SU-DHL-6 (cell line): ENCODE measurements around the gene ESCO1.
"Not testable (repeated sequence)": the region's sequence is repeated elsewhere in the genome, so short reads cannot be mapped to it uniquely, and the experiment has no call there.

Source experiments
- H2AFZ ChIP-seq: fragments of 200-600 bp; sonication (generic); 2 replicates; pipeline ENCODE4 v1.6.1; 2014; ENCODE audit warnings: low read depth, mild to moderate bottlenecking, moderate library complexity, mixed read lengths, antibody characterized with exemption, low read length; ENCODE audit not compliant: severe bottlenecking
- H3F3A ChIP-seq: fragments of 200-600 bp; shearing (Covaris generic); 2 replicates; pipeline ENCODE4 v1.6.0; 2016; ENCODE audit warnings: antibody characterized with exemption, mild to moderate bottlenecking; ENCODE audit not compliant: insufficient read depth
- H3K27ac ChIP-seq: fragments of 200-600 bp; sonication (generic); 2 replicates; pipeline ENCODE4 v1.5.1; 2016; ENCODE audit warnings: low read depth, mild to moderate bottlenecking, low read length, moderate library complexity, mixed read lengths
- H3K27me3 ChIP-seq: fragments of 200-600 bp; sonication (generic), shearing (Covaris generic); 2 replicates; pipeline ENCODE4 v1.6.0; 2014; ENCODE audit warnings: mild to moderate bottlenecking, low read length
- H3K36me3 ChIP-seq: fragments of 200-600 bp; sonication (generic); 2 replicates; pipeline ENCODE4 v1.6.1; 2014; ENCODE audit warnings: mild to moderate bottlenecking, low read length, mixed read lengths
- H3K4me2 ChIP-seq: fragments of 300-600, 200-600 bp; shearing (Covaris generic), sonication (generic); 2 replicates; pipeline ENCODE4 v1.6.0; 2014; ENCODE audit warnings: low read length, low read depth, mild to moderate bottlenecking; ENCODE audit not compliant: poor library complexity, severe bottlenecking
- H3K4me3 ChIP-seq: fragments of 200-600 bp; sonication (generic); 2 replicates; pipeline ENCODE4 v1.5.1; 2014; ENCODE audit warnings: antibody characterized with exemption, low read length, mild to moderate bottlenecking, mixed read lengths; ENCODE audit not compliant: insufficient read depth, poor library complexity, severe bottlenecking
- H3K79me2 ChIP-seq: fragments of 200-600 bp; sonication (generic); 2 replicates; pipeline ENCODE4 v1.6.1; 2014; ENCODE audit warnings: mild to moderate bottlenecking, low read length, moderate library complexity; ENCODE audit not compliant: insufficient read depth
- H3K9ac ChIP-seq: fragments of 200-600 bp; sonication (generic); 2 replicates; pipeline ENCODE4 v1.7.0; 2014; ENCODE audit warnings: mild to moderate bottlenecking, low read length
- H3K9me2 ChIP-seq: fragments of 200-600 bp; sonication (generic); replicated peaks from 2 replicates; pipeline ENCODE4 v1.6.1; 2014; ENCODE audit warnings: low read length; ENCODE audit not compliant: insufficient read depth
- H3K9me3 ChIP-seq: fragments of 200-600 bp; sonication (generic); 2 replicates; pipeline ENCODE4 v1.6.1; 2014; ENCODE audit warnings: low read length, mixed read lengths; ENCODE audit not compliant: insufficient read depth
- H4K20me1 ChIP-seq: fragments of 200-600 bp; sonication (generic); 2 replicates; pipeline ENCODE4 v1.6.1; 2014; ENCODE audit warnings: low read depth, mild to moderate bottlenecking, antibody characterized with exemption, low read length, moderate library complexity, mixed read lengths
- EZH2phosphoT487 ChIP-seq: fragments of 200-600 bp; sonication (generic), shearing (Covaris generic); conservative IDR thresholded peaks from 2 replicates; pipeline ENCODE4 v1.6.1; 2018; ENCODE audit warnings: mild to moderate bottlenecking, antibody characterized with exemption, low read length, moderate library complexity, mixed read lengths
- TF ChIP-seq, protein P1 (sequence below): fragments of 200-600 bp; sonication (generic); IDR thresholded peaks from one replicate; pipeline ENCODE4 v1.5.1; 2017; ENCODE audit warnings: antibody characterized with exemption, mild to moderate bottlenecking, low read length, moderate library complexity; ENCODE audit not compliant: insufficient read depth, poor library complexity, severe bottlenecking

Gene ESCO1

DNA sequence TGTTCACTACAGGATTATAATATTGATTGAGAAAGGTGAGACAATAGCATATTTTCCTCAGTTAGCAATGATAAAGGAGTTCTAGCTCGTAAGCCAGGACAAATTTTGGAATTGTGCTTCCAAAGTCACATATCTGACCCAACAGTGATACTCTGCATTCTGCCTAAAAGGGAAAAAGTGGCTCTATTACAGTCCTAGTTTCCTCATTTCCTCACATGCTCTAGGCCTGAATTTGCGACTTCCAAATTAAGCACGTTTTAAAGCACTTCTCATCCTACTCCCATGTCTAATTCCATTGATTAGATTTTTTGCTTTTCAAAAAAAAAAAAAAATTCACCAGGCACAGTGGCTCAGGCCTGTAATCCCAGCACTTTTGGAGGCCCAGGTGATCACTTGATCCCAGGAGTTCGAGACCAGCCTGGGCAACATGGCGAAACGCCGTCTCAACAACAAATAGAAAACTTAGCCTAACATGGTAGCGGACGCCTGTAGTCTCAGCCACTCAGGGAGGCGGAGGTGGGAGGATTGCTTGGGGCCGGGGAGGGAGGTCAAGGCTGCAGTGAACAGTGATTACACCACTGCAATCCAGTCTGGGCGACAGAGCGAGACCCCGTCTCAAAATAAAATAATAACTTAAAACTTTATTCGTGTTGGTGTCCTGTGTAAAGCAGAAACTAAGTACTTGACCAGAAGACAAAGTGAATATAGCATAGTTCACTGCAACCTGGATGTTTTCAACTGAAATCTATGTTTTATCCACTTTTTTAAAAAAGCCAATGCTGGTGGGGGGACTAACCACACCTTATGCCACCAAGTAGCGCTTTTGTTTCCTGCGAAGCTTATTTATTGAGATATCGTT is 1.5 kb downstream of the ESCO1 start:
- Histone ChIP-seq H3F3A (peaks cover 26% of the 10 kb centered on the region), H3K4me2 (peak overlapping the region; percentile 90), H4K20me1 (no peaks in the 10 kb centered on the region), H3K9ac (peak overlapping the region; percentile 95), H3K27me3 (no peaks in the 10 kb centered on the region), H3K36me3 (no peaks in the 10 kb centered on the region), H2AFZ (peak overlapping the region; percentile 92), H3K27ac (peak overlapping the region; percentile 90), H3K4me3 (peak overlapping the region; percentile 88), H3K9me2 (no peaks in the 10 kb centered on the region), H3K9me3 (no peaks in the 10 kb centered on the region), H3K79me2 (peaks cover 59% of the 10 kb centered on the region)
- no peak for TF ChIP-seq EZH2phosphoT487
- TF ChIP-seq, protein P1, sequence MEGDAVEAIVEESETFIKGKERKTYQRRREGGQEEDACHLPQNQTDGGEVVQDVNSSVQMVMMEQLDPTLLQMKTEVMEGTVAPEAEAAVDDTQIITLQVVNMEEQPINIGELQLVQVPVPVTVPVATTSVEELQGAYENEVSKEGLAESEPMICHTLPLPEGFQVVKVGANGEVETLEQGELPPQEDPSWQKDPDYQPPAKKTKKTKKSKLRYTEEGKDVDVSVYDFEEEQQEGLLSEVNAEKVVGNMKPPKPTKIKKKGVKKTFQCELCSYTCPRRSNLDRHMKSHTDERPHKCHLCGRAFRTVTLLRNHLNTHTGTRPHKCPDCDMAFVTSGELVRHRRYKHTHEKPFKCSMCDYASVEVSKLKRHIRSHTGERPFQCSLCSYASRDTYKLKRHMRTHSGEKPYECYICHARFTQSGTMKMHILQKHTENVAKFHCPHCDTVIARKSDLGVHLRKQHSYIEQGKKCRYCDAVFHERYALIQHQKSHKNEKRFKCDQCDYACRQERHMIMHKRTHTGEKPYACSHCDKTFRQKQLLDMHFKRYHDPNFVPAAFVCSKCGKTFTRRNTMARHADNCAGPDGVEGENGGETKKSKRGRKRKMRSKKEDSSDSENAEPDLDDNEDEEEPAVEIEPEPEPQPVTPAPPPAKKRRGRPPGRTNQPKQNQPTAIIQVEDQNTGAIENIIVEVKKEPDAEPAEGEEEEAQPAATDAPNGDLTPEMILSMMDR, result no peak

DNA sequence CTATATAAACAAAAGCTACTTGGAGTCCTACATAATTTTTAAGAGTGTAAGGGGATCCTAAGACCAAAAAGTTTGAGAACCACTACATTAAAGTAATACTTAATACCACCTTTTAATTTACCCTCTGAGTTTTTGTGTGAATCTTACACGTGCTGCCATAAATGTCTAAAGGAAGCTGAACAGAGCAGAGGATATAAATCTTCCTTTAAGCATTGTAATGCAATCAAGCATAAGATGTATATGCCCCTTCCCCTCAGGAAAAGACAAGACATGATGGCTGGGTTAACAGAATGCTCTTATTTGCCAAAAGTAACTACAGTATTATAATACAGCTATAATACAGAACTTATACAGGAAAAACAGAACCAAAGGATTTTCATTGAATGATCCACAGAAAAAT is 2.9 kb downstream of the ESCO1 start:
- no peaks in the 10 kb centered on the region for H3K36me3 ChIP-seq

DNA sequence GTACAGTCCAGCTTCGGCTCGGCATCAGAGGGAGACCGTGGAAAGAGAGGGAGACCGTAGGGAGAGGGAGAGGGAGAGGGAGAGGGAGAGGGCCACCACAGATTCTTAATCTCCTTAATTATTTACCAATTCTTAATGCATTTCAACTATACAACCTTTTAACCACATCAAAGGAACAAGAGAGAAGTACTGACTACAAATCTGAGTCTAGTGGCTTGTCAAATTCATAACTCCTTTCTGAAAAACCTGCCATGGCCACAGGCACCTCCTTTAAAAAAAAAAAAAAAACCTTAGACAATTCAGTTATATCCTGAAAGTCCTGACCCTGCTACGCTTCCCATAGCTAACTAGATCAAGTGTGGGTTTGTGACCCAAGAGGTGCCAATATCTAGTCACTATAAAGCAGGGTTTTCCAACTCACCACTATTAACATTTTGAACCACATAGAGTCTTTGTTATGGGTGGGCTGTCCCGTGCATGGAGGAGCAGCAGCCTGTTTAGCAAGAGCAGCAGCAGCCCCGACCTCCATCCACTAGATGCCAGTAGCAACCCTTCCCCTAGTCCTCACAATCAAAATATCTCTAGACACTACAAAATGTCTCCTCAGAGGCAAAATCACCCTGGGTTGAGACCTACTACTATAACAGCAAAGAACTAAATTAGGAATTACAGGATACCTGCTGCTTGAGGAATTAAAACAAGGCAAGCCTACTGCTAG is 6.8 kb downstream of the ESCO1 start:
- Histone ChIP-seq H3K36me3 (no peaks in the 10 kb centered on the region), H3K9ac (no peak overlapping the region), H2AFZ (no peak overlapping the region), H3F3A (peaks cover 12% of the 10 kb centered on the region; the same call in 1 of the 2 replicates), H3K4me3 (no peak overlapping the region), H3K9me3 (no peaks in the 10 kb centered on the region), H3K9me2 (no peaks in the 10 kb centered on the region), H3K27ac (no peak overlapping the region), H3K4me2 (no peak overlapping the region), H4K20me1 (peaks cover 6% of the 10 kb centered on the region; the same call in 1 of the 2 replicates), H3K27me3 (no peaks in the 10 kb centered on the region), H3K79me2 (peaks cover 79% of the 10 kb centered on the region)
- no peak for TF ChIP-seq EZH2phosphoT487
- TF ChIP-seq, protein P1, result no peak

More for the DNA sequence above, 2.9 kb downstream of the ESCO1 start:
- Histone ChIP-seq H4K20me1 (no peaks in the 10 kb centered on the region), H3K4me2 (peak overlapping the region; percentile 49), H3K9me3 (no peaks in the 10 kb centered on the region), H3K27me3 (no peaks in the 10 kb centered on the region), H3K9me2 (no peaks in the 10 kb centered on the region), H3K27ac (no peak overlapping the region), H3K4me3 (no peak overlapping the region), H2AFZ (no peak overlapping the region), H3K79me2 (peaks cover 66% of the 10 kb centered on the region), H3K9ac (peak overlapping the region; percentile 14; the same call in 1 of the 2 replicates), H3F3A (peaks cover 26% of the 10 kb centered on the region)
- no peak for TF ChIP-seq EZH2phosphoT487
- TF ChIP-seq, protein P1, result no peak

DNA sequence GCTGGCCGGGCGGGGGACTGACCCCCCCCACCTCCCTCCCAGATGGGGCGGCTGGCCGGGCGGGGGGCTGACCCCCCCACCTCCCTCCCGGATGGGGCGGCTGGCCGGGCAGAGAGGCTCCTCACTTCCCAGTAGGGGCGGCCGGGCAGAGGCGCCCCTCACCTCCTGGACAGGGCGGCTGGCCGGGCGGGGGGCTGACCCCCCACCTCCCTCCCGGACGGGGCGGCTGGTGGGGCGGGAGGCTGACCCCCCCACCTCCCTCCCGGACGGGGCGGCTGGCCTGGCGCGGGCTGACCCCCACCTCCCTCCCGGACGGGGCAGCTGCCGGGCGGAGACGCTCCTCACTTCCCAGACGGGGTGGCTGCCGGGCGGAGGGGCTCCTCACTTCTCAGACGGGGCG is 8.1 kb downstream of the ESCO1 start:
- H3K36me3 ChIP-seq, H3K9ac ChIP-seq, H3K9me2 ChIP-seq, H3K27me3 ChIP-seq, H3K9me3 ChIP-seq, H3K4me3 ChIP-seq, H3K27ac ChIP-seq, H3F3A ChIP-seq, H3K4me2 ChIP-seq, H2AFZ ChIP-seq: not testable (repeated sequence)
- peaks cover 79% of the 10 kb centered on the region for H3K79me2 ChIP-seq
- H4K20me1 ChIP-seq, result peaks cover 17% of the 10 kb centered on the region; the same call in 1 of the 2 replicates
